SHP77 (cell line): ENCODE data around the gene LYRM4.

ENCODE experiments used
- DNase-seq, 2 experiments: peaks; one replicate each; lab custom pipeline; 2025; lab: John Stamatoyannopoulos, UW

LYRM4 gene

GRCh38 chr6:5205877-5206850, 54.6 kb downstream of the LYRM4 start:
- peak in 1 of 2 experiments; percentile 0 for DNase-seq

DNA sequence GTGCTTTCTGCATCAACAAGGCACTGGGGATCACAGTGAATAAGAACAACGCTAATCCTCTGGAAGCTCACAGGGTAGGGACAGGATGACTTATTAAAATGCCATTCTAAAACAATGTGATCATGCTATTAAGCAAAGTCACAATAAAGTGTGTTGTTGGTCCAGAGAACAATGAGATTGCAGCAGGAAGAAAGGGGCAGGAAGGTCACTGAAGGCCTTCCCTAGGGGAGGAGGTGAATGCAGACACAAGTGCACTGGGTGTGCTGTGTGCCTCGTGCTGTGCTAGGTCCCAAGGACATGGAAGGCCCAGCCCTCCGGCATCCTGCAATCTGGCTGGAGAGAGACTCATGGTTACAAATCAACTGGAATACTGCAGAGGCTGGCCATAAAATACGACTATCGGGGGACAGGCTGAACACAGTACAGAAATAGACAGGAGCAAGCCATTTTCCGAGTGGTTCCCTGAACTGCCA, 55.7 kb downstream of the LYRM4 start:
- DNase-seq, result no peak

DNA sequence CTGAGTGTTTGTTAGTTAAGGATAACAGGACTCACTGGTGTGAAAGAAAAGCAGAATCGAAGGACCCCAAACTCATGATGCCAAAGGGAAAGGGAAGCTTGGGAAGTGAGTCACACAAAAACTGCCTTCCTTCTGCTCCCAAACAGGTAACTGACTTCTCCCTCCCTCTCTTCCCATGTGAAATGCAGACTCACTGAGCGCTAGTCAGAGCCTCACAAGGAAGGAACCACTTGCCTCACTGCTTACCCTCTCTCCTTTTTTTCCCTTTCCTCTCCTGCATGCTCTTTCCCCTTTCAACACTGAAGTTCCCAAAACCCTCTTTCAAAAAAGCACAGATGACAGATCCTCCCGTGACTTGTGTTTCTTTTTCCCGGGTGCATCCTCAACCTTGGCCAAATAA, 56.4 kb downstream of the LYRM4 start:
- no peak for DNase-seq

DNA sequence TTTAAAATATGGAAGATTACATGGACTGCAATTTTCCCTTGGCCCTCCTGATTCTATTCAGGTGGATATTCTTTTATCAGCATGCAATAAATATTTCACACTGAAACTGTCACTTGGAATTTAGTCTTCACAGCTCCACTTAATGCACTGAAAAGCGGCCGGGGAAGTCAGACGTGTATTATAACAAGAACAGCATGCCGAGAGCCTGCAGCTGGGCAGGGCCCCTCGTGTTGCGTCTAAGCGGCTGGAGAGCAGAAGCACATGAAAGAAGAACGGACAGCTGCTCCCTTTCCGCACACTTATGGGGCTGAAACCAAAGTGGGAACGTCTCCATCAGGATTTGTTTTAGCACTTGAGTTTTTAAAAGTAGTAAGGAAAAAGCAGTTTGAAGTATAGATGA, 57.2 kb downstream of the LYRM4 start:
- no peak for DNase-seq

GRCh38 chr6:5202941-5203340, 57.8 kb downstream of the LYRM4 start:
- DNase-seq, result no peak

GRCh38 chr6:5202206-5202605, 58.5 kb downstream of the LYRM4 start:
- no peak for DNase-seq

- no peak for DNase-seq
These were observed 59.5 kb downstream of the LYRM4 start for GRCh38 chr6:5201271-5201670.

- DNase-seq, result no peak
These were observed 61.0 kb downstream of the LYRM4 start for GRCh38 chr6:5199702-5200101.

- DNase-seq, result no peak
These were observed 61.5 kb downstream of the LYRM4 start for GRCh38 chr6:5199283-5199682.

DNA sequence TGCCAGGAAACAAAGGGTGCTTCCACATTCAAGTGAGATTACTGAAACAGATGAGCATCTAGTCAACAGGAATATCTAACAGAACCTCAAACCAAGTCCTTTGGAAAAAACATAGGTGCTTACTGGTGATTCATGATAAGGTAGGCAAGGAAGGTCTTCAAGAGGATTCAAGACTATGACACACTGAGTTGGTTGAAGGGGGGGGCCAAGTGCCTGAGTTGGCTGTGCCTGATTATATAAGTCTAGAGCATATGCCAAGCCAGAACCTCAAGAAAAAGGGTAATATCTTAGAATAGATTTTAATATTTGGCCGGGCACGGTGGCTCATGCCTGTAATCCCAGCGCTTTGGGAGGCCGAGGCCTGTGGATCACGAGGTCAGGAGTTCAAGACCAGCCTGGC, 63.7 kb downstream of the LYRM4 start:
- DNase-seq, result no peak

GRCh38 chr6:5192135-5192794, 68.5 kb downstream of the LYRM4 start:
- DNase-seq, result no peak

GRCh38 chr6:5191722-5192121, 69.0 kb downstream of the LYRM4 start:
- no peak for DNase-seq

- DNase-seq, result no peak
These were observed 69.5 kb downstream of the LYRM4 start for GRCh38 chr6:5191222-5191621.

DNA sequence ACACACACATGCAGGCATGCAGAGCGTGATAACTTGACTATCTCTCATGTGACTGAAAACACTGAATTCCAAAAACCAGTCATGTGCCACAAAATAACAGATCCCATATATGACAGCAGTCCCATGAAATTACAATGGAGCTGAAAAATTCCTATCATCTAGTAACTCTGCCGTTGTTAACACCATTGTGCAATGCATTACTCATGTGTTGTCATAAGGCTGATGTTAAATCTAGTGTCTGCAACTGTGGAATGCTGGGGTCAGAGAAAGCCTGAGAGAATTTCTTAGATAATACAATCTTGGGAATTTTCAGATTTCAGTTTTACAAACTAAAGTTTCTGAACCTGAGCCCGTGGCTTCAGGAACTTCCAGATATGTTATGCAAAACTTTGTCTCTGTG, 70.2 kb downstream of the LYRM4 start:
- DNase-seq, result no peak

DNA sequence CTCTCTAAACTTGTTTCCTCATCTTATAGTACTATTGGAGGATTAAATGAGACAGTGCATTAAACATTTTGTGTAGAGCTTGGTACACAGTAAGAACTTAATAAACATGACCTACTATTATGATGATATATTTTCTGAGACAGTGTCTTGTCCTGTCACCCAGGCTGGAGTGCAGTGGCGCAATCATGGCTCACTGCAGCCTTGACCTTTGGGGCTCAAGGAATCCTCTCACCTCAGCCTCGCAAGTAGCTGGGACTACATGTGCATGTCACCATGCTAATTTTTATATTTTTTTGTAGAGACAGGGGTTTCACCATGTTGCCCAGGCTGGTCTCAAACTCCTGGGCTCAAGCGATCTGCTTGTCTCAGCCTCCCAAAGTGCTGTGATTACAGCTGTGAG, 72.1 kb downstream of the LYRM4 start:
- DNase-seq, result no peak

DNA sequence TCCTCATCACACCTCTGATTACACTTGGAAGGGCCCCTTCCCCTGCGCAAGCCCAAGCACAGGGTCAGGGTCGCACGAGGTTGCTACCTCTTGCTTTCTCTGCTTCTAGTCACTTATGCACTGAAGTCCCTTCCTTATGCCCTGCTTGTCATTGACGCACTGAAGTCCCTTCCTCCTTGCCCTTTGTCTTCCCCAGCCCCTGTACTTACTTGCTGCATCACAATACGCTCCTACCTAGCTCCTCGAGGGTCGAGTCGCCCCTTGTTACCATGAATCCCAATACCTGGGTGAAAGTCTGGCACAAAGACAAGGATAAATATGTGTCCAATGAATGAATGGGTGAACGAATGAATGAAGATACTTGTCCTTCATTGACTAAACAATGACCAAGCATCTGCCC, 75.9 kb downstream of the LYRM4 start:
- no peak for DNase-seq

DNA sequence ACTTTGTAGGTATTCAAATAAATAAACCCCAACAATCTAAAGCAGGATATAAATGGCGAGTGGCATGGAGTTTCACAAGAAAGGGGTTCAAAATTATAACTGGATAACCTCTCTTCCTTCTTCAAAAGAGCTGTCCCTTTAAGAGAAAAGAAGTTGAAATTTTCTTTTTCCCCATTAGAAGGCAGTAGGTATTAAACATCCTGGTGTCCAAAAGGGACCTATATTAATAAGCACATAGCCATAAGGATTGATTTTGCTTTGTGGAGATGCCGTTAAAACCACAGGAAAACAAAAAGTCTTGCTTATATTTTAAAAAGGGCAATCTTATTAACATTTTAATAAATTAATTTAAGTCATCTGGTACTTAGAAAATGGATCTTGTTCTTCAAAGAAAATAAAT, 76.5 kb downstream of the LYRM4 start:
- no peak for DNase-seq

GRCh38 chr6:5181510-5182317, 79.0 kb downstream of the LYRM4 start:
- no peak for DNase-seq

DNA sequence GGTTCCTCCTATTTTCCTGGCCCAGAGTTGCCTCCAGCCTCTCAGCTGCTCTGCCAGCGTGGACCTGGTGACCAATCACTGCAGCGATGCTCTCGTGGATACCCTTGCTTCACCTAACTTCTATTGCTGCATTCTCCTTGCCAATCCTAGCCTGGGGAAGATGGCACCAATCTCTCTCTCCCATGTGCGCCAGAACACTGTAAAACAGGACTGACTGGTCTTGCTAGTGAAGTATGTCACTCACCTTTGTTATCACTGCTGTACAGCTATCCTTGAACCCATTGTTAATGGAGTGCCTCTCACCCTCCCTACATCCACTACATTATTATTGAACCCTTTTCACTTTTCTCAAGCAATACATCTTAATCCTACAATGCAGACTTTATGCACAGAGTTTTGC, 80.1 kb downstream of the LYRM4 start:
- no peak for DNase-seq

- no peak for DNase-seq
These were observed 80.8 kb downstream of the LYRM4 start for GRCh38 chr6:5179917-5180316.

DNA sequence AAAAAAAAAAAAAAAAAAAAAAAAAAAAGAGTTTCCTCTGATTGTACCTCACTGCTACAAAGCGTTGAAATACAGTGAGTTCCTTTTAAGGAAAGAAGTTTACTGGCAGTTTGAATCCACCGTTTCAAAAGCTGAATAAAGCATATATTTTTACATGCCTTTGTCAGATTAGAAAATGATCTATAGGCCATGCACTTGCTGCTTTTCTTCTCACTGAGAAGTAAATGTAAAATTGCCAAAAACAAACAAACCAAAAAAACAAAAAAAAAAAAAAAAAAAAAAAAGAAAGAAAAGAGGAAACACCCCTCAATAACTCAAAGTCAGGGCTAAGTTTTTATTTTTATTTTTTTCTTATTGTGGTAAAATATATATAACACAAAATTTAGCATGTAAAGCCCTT, 81.9 kb downstream of the LYRM4 start:
- DNase-seq, result no peak

DNA sequence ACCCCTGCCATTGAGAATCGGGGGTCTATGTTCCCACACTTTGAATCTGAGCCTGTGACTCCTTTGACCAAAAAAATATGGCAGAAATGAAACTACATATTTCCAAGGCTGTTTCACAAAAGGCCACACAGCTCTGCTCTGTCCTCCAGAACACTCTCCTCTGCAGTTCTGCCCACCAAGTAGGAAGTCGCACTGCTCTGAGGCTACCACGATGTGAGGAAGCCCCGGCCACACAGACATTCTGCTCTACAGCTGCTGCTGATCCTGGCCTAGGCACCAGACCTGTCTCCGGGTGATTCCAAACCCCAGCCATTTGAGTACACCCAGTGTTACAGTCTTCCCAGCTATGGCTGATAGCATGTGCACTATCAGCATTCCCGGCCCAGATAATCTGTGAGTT, 85.1 kb downstream of the LYRM4 start:
- no peak for DNase-seq
